ENCODE data around the gene OPRL1.

Gene OPRL1

DNA sequence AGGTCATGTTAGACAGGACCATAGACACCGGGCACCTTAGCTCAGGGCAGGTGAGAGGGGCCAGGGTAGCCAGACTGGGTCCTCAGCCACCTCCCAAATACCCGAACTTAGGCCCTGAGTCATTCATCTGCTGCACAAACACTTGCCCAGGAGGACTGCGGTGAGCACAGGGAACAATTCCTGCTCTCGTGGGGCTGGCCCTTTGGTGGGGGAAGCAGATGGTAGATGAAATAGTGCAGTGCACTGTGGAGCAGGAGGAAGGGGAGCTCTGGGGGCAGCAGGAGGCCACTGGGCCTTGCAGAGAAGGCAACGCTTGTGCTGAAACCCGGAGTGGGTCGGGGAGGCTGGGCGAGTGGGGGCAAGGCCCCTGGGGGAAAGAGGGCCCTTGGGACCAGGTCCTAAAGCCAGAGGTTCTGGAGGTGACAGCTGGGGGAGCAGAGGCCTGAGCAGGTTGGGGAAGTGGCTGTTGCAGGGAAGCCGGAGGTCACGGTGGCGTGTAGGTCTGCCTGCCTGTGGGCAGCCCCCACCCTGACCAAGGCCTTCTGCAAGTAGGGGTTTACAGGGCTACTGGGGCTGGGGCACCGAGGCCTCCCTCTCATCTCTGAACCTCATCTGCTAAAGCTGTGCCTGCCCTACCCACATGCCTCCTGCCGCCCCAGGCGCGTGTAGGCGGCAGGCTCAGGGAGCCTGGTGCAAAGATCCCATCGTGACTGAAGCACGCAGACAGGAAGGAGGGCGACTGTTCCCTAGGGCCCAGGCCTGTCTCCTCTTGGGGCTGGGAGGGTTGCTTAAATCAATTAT, 32.2 kb downstream of the OPRL1 start:
- H3K9ac ChIP-seq (ENCODE audit: low read length), result no peak overlapping the region
- no peaks in the 10 kb centered on the region for H3K27me3 ChIP-seq (ENCODE audit: low read length)
- no peaks in the 10 kb centered on the region for H3K79me2 ChIP-seq (ENCODE audit: insufficient read depth, low read length)
- no peaks in the 10 kb centered on the region for H3F3A ChIP-seq (ENCODE audit: insufficient read depth)
- H3K27ac ChIP-seq (ENCODE audit: low read depth, low read length), result no peak overlapping the region
- H3K9me3 ChIP-seq (ENCODE audit: insufficient read depth, low read length), result no peaks in the 10 kb centered on the region
- no peaks in the 10 kb centered on the region for H3K36me3 ChIP-seq (ENCODE audit: low read length)
- no peaks in the 10 kb centered on the region for H3K9me2 ChIP-seq (replicated peaks; ENCODE audit: insufficient read depth, low read length)
- no peak overlapping the region for H3K4me3 ChIP-seq (ENCODE audit: insufficient read depth, low read length, poor library complexity, severe bottlenecking)
- H4K20me1 ChIP-seq (ENCODE audit: low read depth, low read length), result no peaks in the 10 kb centered on the region
- TF ChIP-seq EZH2phosphoT487 (conservative IDR thresholded peaks at IDR 0.05; ENCODE audit: low read length) (no peak), CTCF (IDR thresholded peaks at IDR 0.05; ENCODE audit: insufficient read depth, low read length, poor library complexity, severe bottlenecking) (no peak)
- no peak overlapping the region for H2AFZ ChIP-seq (ENCODE audit: low read depth, low read length, severe bottlenecking)
- no peak overlapping the region for H3K4me2 ChIP-seq (ENCODE audit: low read depth, low read length, poor library complexity, severe bottlenecking)

GRCh38 chr20:64112691-64113443, 33.0 kb downstream of the OPRL1 start:
- Histone ChIP-seq H3K36me3 (ENCODE audit: low read length) (no peaks in the 10 kb centered on the region), H2AFZ (ENCODE audit: low read depth, low read length, severe bottlenecking) (no peak overlapping the region), H3K27ac (ENCODE audit: low read depth, low read length) (no peak overlapping the region), H3F3A (ENCODE audit: insufficient read depth) (no peaks in the 10 kb centered on the region), H3K27me3 (ENCODE audit: low read length) (no peaks in the 10 kb centered on the region), H3K79me2 (ENCODE audit: insufficient read depth, low read length) (no peaks in the 10 kb centered on the region), H3K9ac (ENCODE audit: low read length) (no peak overlapping the region), H3K4me3 (ENCODE audit: insufficient read depth, low read length, poor library complexity, severe bottlenecking) (no peak overlapping the region), H4K20me1 (ENCODE audit: low read depth, low read length) (no peaks in the 10 kb centered on the region), H3K4me2 (ENCODE audit: low read depth, low read length, poor library complexity, severe bottlenecking) (no peak overlapping the region), H3K9me3 (ENCODE audit: insufficient read depth, low read length) (no peaks in the 10 kb centered on the region), H3K9me2 (replicated peaks; ENCODE audit: insufficient read depth, low read length) (no peaks in the 10 kb centered on the region)
- TF ChIP-seq EZH2phosphoT487 (conservative IDR thresholded peaks at IDR 0.05; ENCODE audit: low read length) (no peak), CTCF (IDR thresholded peaks at IDR 0.05; ENCODE audit: insufficient read depth, low read length, poor library complexity, severe bottlenecking) (no peak)

DNA sequence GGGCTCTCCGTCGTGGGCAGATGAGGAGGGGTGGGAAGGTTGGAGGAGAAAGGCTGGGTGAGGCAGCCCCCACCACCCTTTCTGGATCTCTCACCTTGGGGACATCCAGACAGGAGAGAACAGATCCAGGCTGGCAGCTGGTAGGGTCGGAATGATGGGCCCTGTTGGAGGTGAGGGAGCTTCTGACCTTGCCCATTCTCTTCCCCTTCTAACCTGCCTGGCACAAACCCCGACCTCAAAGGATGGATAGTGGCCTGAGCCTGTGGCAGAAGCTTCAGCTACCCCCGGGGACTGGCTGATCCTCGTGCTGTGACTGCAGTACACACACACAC, 33.5 kb downstream of the OPRL1 start:
- Histone ChIP-seq H3F3A (ENCODE audit: insufficient read depth) (no peaks in the 10 kb centered on the region), H3K9me3 (ENCODE audit: insufficient read depth, low read length) (no peaks in the 10 kb centered on the region), H3K4me2 (ENCODE audit: low read depth, low read length, poor library complexity, severe bottlenecking) (no peak overlapping the region), H3K36me3 (ENCODE audit: low read length) (no peaks in the 10 kb centered on the region), H4K20me1 (ENCODE audit: low read depth, low read length) (no peaks in the 10 kb centered on the region), H3K79me2 (ENCODE audit: insufficient read depth, low read length) (no peaks in the 10 kb centered on the region), H2AFZ (ENCODE audit: low read depth, low read length, severe bottlenecking) (no peak overlapping the region), H3K27ac (ENCODE audit: low read depth, low read length) (no peak overlapping the region), H3K9ac (ENCODE audit: low read length) (no peak overlapping the region), H3K9me2 (replicated peaks; ENCODE audit: insufficient read depth, low read length) (no peaks in the 10 kb centered on the region), H3K27me3 (ENCODE audit: low read length) (no peaks in the 10 kb centered on the region), H3K4me3 (ENCODE audit: insufficient read depth, low read length, poor library complexity, severe bottlenecking) (no peak overlapping the region)
- TF ChIP-seq CTCF (IDR thresholded peaks at IDR 0.05; ENCODE audit: insufficient read depth, low read length, poor library complexity, severe bottlenecking), result no peak
- no peak for TF ChIP-seq EZH2phosphoT487 (conservative IDR thresholded peaks at IDR 0.05; ENCODE audit: low read length)
